Measurements from ENCODE around the gene SLC6A4.
A peak's percentile ranks its signal among the peaks of the same experiment; 100 is the strongest.

Gene SLC6A4

DNA sequence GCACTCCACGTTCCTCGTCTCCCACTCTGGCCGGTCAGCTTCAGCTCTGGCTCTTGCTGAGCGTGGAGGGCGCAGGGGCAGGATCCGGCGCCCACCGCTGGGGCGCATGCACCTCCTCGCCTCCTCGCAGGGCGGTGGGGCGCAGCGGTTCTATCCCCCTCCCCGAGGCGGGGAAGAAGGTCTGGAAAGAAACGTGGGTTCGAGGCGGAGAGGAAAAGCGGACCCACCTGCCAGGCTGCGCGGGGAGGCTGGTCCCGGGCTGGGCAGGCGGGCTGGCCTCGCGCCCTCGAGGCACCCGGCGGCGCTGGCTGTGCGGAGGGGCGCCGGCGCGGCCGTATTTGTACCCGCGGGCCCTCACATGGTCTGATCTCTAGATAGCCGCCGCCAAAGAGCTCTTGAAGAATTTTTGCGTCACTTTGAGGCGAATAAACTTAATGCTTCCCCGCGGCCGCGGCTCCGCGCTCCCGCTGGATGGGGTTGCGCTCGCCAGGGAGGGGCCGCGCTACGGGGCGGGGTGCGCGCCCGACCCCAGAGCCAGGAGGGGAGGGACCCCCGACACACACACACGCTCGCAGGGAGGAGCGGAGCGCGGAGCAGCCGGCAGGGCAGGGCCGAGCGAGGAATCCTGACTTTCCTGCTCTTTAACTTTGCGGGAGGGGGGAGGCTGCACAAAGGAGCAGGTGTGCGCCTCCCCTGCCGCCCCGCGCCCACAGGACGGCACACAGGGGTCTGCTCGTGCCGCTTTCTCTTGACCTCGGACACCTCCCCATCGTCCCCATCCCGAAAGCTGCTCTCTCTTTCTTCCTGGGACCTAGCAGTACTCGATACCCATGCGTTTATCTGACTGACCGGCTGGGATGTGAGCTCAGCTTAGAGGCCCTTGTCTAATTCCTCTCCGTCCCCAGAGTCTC is at the start of gene SLC6A4:
TSS of gene SLC6A4 (minus strand) at position 312 of the 911 bp plus-strand sequence. CDS start 13,739 bp downstream, outside the sequence.
- TF ChIP-seq NFIC (IDR thresholded peaks at IDR 0.05), result no peak
- TF ChIP-seq CEBPB (IDR thresholded peaks at IDR 0.05), result no peak
- TF ChIP-seq TAF1 (IDR thresholded peaks at IDR 0.05; ENCODE audit: low read depth), result no peak
- 0 out of 2 replicates have a peak, but pooled peaks have one; percentile 23 for TF ChIP-seq ZBTB7A (IDR thresholded peaks at IDR 0.05; ENCODE audit: low read depth)
- TF ChIP-seq, protein P1, sequence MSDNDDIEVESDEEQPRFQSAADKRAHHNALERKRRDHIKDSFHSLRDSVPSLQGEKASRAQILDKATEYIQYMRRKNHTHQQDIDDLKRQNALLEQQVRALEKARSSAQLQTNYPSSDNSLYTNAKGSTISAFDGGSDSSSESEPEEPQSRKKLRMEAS (IDR thresholded peaks at IDR 0.05), result peak; percentile 23; the same call in 1 of the 2 replicates
- TF ChIP-seq USF1 (IDR thresholded peaks at IDR 0.05), result no peak
- no peak for TF ChIP-seq TEAD4 (IDR thresholded peaks at IDR 0.05)

DNA sequence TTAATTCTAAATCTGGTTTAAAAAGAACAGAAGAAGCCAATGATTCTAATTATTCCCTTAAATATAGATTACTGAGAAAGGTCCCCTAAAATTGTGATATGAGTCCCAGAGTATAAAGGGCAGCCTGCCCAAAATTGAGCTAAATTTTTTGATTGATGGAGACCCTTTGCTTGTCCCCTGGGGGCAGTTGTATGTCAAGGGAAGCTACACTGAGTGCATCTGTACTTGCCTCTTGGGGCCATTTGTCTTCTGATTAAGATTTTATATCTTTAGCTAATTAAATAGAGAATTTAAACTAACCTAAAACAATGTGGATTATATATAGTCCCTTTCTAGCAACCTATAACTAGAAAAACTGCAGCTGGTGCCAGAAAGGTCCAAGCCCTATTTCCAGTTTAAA is 43.7 kb upstream of the SLC6A4 start:
- TF ChIP-seq EP300 (IDR thresholded peaks at IDR 0.05; ENCODE audit: borderline replicate concordance) (no peak), TAF1 (IDR thresholded peaks at IDR 0.05; ENCODE audit: low read depth) (no peak), USF1 (IDR thresholded peaks at IDR 0.05) (no peak), FOXM1 (IDR thresholded peaks at IDR 0.05; ENCODE audit: borderline replicate concordance, low read depth) (no peak)

DNA sequence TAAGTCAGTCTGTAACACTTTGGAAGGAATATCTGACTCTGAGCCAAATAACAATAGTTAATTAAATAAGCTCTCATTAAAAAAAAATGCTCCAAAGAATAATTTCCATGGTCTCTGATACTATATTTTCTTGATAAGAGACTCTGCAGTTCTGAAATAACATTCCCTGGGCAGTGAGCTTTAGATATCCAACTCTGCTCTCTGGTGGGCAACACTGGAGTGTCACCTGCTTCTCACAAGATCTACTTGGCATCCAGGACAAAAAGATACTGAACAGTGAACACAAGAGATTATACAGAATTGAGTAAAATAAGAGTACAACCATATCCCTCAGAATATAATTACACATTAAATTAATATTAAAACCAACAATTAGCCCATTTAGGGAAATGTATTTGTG is 42.5 kb upstream of the SLC6A4 start:
- peak; percentile 38 for TF ChIP-seq RAD21 (IDR thresholded peaks at IDR 0.05; ENCODE audit: low read depth)
- TF ChIP-seq, protein P1 (IDR thresholded peaks at IDR 0.05), result no peak

- TF ChIP-seq FOXM1 (IDR thresholded peaks at IDR 0.05; ENCODE audit: borderline replicate concordance, low read depth), result no peak
- TF ChIP-seq YY1 (IDR thresholded peaks at IDR 0.05; ENCODE audit: low read depth), result no peak
- no peak for TF ChIP-seq CEBPB (IDR thresholded peaks at IDR 0.05)
- TF ChIP-seq REST (IDR thresholded peaks at IDR 0.05; ENCODE audit: low read depth), result no peak
- no peak for TF ChIP-seq NFIC (IDR thresholded peaks at IDR 0.05)
- no peak for TF ChIP-seq EP300 (IDR thresholded peaks at IDR 0.05; ENCODE audit: borderline replicate concordance)
- TF ChIP-seq TAF1 (IDR thresholded peaks at IDR 0.05; ENCODE audit: low read depth), result no peak
- TF ChIP-seq ZBTB7A (IDR thresholded peaks at IDR 0.05; ENCODE audit: low read depth), result no peak
- no peak for TF ChIP-seq RAD21 (IDR thresholded peaks at IDR 0.05; ENCODE audit: low read depth)
- TF ChIP-seq, protein P1 (IDR thresholded peaks at IDR 0.05), result no peak
Measured at GRCh38 chr17:30275911-30276310, 40.4 kb upstream of the SLC6A4 start.

DNA sequence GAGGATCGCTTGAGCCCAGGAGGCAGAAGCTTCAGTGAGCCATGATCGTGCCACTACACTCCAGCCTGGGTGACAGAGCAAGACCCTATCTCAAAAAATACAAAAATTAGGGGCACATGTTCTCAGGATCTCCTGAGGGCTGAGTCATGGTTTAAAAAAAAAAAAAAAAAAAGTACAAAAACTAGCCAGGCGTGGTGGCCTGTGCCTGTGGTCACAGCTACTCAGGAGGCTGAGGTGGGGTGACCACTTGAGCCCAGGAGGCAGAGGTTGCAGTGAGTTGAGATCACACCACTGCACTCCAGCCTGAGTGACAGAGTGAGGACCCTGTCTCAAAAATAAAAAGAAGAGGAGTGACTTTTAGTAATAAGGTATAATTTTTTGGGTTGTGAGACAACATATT is 39.4 kb upstream of the SLC6A4 start:
- TF ChIP-seq YY1 (IDR thresholded peaks at IDR 0.05; ENCODE audit: low read depth) (no peak), TCF12 (IDR thresholded peaks at IDR 0.05; ENCODE audit: low read depth) (no peak), NFIC (IDR thresholded peaks at IDR 0.05) (no peak), USF1 (IDR thresholded peaks at IDR 0.05) (no peak), CEBPB (IDR thresholded peaks at IDR 0.05) (no peak), CREB1 (IDR thresholded peaks at IDR 0.05; ENCODE audit: low read depth) (no peak), RAD21 (IDR thresholded peaks at IDR 0.05; ENCODE audit: low read depth) (no peak), TEAD4 (IDR thresholded peaks at IDR 0.05) (no peak), FOXM1 (IDR thresholded peaks at IDR 0.05; ENCODE audit: borderline replicate concordance, low read depth) (no peak), EGR1 (IDR thresholded peaks at IDR 0.05) (no peak), ZBTB7A (IDR thresholded peaks at IDR 0.05; ENCODE audit: low read depth) (no peak), EP300 (IDR thresholded peaks at IDR 0.05; ENCODE audit: borderline replicate concordance) (no peak), TAF1 (IDR thresholded peaks at IDR 0.05; ENCODE audit: low read depth) (no peak), REST (IDR thresholded peaks at IDR 0.05; ENCODE audit: low read depth) (no peak)
- TF ChIP-seq, protein P1 (IDR thresholded peaks at IDR 0.05), result no peak
